ENCODE results near the gene INO80D.

DNA sequence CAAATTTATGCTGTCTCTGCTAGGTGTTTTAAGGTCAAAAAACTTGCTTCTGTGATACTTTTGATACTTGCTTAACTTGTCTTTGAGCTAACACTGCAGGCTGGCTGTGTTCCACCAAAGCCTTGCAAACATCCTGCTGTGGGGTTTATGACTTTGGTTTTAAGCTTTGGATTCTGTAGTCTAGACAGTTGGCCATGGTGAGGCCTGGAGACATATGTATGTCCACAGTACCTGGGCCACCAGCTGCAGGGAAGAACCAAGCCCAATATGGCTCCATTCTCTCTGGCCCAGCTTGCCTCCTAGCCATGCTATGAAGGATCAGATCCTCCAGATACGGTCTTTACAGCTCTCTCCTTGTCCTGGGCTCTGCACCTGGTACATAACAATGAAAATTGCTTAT, 113.9 kb downstream of the INO80D start:
- TF ChIP-seq, protein P1, sequence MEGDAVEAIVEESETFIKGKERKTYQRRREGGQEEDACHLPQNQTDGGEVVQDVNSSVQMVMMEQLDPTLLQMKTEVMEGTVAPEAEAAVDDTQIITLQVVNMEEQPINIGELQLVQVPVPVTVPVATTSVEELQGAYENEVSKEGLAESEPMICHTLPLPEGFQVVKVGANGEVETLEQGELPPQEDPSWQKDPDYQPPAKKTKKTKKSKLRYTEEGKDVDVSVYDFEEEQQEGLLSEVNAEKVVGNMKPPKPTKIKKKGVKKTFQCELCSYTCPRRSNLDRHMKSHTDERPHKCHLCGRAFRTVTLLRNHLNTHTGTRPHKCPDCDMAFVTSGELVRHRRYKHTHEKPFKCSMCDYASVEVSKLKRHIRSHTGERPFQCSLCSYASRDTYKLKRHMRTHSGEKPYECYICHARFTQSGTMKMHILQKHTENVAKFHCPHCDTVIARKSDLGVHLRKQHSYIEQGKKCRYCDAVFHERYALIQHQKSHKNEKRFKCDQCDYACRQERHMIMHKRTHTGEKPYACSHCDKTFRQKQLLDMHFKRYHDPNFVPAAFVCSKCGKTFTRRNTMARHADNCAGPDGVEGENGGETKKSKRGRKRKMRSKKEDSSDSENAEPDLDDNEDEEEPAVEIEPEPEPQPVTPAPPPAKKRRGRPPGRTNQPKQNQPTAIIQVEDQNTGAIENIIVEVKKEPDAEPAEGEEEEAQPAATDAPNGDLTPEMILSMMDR (IDR thresholded peaks at IDR 0.05) = no peak
- no peak for TF ChIP-seq POLR2A (IDR thresholded peaks at IDR 0.05)
